Stimulated activated memory B cell treated with anti-CD40 and anti-IgM and Interleukin-4, amounts not matched to agents 10 μg/mL and 1 μg/mL and 100 μg/mL, for 72 hours (primary cell): Measurements from ENCODE around the gene SAFB.
A peak's percentile ranks its signal among the peaks of the same experiment; 100 is the strongest.

Experiments used
- ATAC-seq: fragments of 150-1000 bp; cut with Tn5 transposase; 2 replicates; pipeline ENCODE4 v1.10.0; 2021
- H3K27ac Mint-ChIP-seq: one replicate; pipeline ENCODE4 v1.8.0; 2022; ENCODE audit warnings: mild to moderate bottlenecking, mixed read lengths
- H3K27me3 Mint-ChIP-seq: one replicate; pipeline ENCODE4 v1.8.0; 2022; ENCODE audit warnings: mixed read lengths
- H3K36me3 Mint-ChIP-seq: one replicate; pipeline ENCODE4 v1.8.0; 2022; ENCODE audit warnings: mixed read lengths
- H3K4me1 Mint-ChIP-seq: one replicate; pipeline ENCODE4 v1.8.0; 2022; ENCODE audit warnings: mixed read lengths
- H3K4me3 Mint-ChIP-seq: one replicate; pipeline ENCODE4 v1.8.0; 2022; ENCODE audit warnings: mild to moderate bottlenecking, moderate library complexity, mixed read lengths
- H3K9me3 Mint-ChIP-seq: one replicate; pipeline ENCODE4 v1.8.0; 2022; ENCODE audit warnings: mixed read lengths

SAFB gene

GRCh38 chr19:5690125-5690954, 67.5 kb downstream of the SAFB start, which contains the start of gene RPL36:
RPL36 (plus strand) TSS chr19:5690295; CDS start chr19:5690508, 213 bp downstream.
- Mint-ChIP-seq H3K36me3 (peaks cover 42% of the 10 kb centered on the region), H3K4me3 (peak within 1 kb of the TSS; percentile 96), H3K9me3 (no peaks in the 10 kb centered on the region), H3K4me1 (peaks cover 54% of the 10 kb centered on the region), H3K27ac (peak within 1 kb of the TSS; percentile 97), H3K27me3 (no peaks in the 10 kb centered on the region)
- peak; percentile 75 for ATAC-seq

- Mint-ChIP-seq H3K36me3 (peaks cover 42% of the 10 kb centered on the region), H3K27me3 (no peaks in the 10 kb centered on the region), H3K4me1 (peaks cover 55% of the 10 kb centered on the region), H3K4me3 (peak overlapping the region; percentile 96), H3K9me3 (no peaks in the 10 kb centered on the region), H3K27ac (peak overlapping the region; percentile 97)
- ATAC-seq = no peak
Observed at GRCh38 chr19:5690955-5691821, 68.3 kb downstream of the SAFB start.

- peaks cover 47% of the 10 kb centered on the region for H3K36me3 Mint-ChIP-seq
- ATAC-seq = no peak
- H3K4me1 Mint-ChIP-seq = peaks cover 56% of the 10 kb centered on the region
- peak overlapping the region; percentile 96 for H3K4me3 Mint-ChIP-seq
- H3K27ac Mint-ChIP-seq = peak overlapping the region; percentile 97
- no peaks in the 10 kb centered on the region for H3K27me3 Mint-ChIP-seq
- H3K9me3 Mint-ChIP-seq = no peaks in the 10 kb centered on the region
Observed at GRCh38 chr19:5691822-5692722, 69.2 kb downstream of the SAFB start.

- Mint-ChIP-seq H3K4me1 (peaks cover 62% of the 10 kb centered on the region), H3K27ac (peak overlapping the region; percentile 97), H3K36me3 (peaks cover 52% of the 10 kb centered on the region), H3K9me3 (no peaks in the 10 kb centered on the region), H3K27me3 (no peaks in the 10 kb centered on the region), H3K4me3 (peak overlapping the region; percentile 96)
- no peak for ATAC-seq
Observed at GRCh38 chr19:5692723-5693194, 69.9 kb downstream of the SAFB start.

DNA sequence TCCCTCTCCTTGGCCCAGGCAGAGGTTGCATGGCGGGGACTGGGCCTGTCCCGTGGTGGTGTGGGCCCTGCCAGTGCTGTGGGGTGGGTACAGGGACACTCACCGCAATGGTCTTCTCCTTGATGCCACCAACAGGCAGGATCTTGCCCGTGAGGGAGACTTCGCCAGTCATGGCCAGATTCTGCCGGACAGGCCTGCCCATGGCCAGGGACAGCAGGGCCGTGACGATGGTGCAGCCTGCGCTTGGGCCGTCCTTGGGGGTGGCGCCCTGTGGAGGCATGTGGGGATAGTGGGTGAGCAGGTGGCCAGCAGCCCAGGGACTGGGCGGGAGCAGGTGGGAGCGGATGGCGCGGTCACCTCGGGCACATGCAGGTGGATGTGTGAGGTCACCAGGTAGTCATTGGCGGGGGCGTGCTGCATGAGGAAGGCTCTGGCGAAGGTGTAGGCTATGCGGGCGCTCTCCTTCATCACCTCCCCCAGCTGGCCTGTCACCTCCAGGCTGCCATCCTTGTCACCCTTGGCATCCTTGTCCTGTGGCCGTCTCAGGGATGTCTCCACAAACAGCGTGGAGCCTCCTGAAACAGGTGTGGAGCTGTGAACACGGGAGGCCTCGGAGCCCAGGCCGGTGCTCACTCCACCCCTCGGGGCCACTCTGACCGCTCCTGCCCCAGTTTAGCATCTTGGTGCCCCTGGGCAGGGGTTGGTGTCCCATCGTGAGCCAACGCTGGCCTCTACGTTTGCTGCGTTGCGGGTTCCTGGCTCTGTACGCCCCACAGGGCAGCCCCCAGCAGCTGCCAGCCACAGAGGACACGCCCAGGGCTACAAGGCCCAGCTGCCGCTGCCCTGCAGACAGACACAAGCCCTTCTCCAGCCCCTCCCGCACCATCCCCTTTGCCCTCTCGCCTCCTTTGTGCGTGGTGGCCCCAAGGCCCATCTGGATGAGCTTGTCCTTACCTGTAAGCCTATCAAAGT, 70.6 kb downstream of the SAFB start:
- Mint-ChIP-seq H3K9me3 (no peaks in the 10 kb centered on the region), H3K36me3 (peaks cover 52% of the 10 kb centered on the region), H3K4me3 (peak overlapping the region; percentile 96), H3K27ac (peak overlapping the region; percentile 97), H3K27me3 (no peaks in the 10 kb centered on the region), H3K4me1 (peaks cover 62% of the 10 kb centered on the region)
- ATAC-seq = no peak

- Mint-ChIP-seq H3K36me3 (peaks cover 60% of the 10 kb centered on the region), H3K27ac (peak overlapping the region; percentile 53), H3K9me3 (no peaks in the 10 kb centered on the region), H3K4me1 (peaks cover 70% of the 10 kb centered on the region), H3K4me3 (no peak overlapping the region), H3K27me3 (no peaks in the 10 kb centered on the region)
- no peak for ATAC-seq
Observed at GRCh38 chr19:5694167-5694955, 71.5 kb downstream of the SAFB start.

DNA sequence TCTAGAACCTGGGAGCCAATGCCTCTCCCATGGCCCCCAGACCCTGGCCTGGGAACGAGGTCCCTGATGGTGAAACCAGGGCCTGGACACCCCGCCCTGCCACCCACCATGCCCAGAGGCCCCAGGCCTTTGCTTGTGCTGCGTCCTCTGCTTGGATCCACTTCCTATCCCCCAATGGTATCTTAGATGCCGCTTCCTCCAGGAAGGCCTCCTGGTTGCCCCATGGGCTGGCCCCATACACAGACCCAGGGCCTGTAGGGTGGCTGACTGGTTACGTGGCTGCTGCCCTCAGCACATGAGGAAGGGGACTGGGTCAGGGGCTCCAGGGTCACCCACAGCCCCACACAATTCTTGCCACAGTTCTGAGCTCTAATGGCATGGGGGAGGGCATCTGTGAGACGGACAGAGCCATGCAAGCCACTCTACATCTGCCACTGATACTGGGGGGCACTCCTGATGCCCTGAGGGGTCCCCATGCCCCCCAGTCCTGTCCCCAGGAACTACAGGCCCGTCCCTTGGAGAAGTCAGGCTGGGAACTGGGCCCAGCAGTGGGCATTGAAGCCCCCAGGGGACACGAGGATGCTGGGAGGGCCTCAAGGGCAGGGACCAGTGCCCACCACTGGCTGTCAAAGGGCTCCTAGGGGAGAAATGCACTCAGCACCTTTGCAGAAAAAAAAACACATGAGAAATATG, 72.2 kb downstream of the SAFB start:
- H3K9me3 Mint-ChIP-seq = no peaks in the 10 kb centered on the region
- H3K4me3 Mint-ChIP-seq = peak overlapping the region; percentile 47
- ATAC-seq = no peak
- no peaks in the 10 kb centered on the region for H3K27me3 Mint-ChIP-seq
- H3K36me3 Mint-ChIP-seq = peaks cover 60% of the 10 kb centered on the region
- H3K27ac Mint-ChIP-seq = peak overlapping the region; percentile 53
- H3K4me1 Mint-ChIP-seq = peaks cover 64% of the 10 kb centered on the region

DNA sequence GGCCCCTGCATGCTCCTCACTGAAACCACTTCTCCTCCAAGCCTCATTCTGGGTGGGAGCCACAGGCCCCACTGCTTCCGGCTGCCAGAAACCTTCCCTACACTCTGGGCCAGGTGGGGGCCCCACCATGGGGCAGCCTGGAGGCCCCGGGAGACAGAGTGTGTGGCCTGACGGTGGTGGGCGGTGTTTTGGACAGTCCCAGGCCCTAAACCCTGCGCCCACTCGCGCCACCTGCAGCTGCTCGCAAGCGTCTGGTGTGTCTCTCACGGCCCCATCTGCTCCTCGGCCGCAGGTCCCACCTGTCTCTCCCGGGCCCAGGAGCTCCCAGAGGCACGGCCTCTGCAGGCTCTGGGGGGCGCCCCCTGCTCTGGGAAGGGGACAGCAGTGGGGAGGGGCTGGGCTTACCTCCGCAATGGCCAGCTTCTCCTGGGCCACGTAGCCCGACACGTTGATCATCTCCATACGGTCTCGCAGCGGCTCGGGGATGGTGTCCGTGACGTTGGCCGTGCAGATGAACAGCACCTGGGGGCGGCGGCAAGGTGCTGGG, 72.8 kb downstream of the SAFB start:
- H3K4me3 Mint-ChIP-seq = no peak overlapping the region
- no peaks in the 10 kb centered on the region for H3K9me3 Mint-ChIP-seq
- H3K27me3 Mint-ChIP-seq = no peaks in the 10 kb centered on the region
- peak overlapping the region; percentile 53 for H3K27ac Mint-ChIP-seq
- peaks cover 58% of the 10 kb centered on the region for H3K4me1 Mint-ChIP-seq
- ATAC-seq = peak; percentile 37
- H3K36me3 Mint-ChIP-seq = peaks cover 57% of the 10 kb centered on the region

GRCh38 chr19:5696196-5697021, 73.5 kb downstream of the SAFB start:
- ATAC-seq = no peak
- H3K4me3 Mint-ChIP-seq = no peak overlapping the region
- H3K27me3 Mint-ChIP-seq = no peaks in the 10 kb centered on the region
- no peaks in the 10 kb centered on the region for H3K9me3 Mint-ChIP-seq
- peaks cover 52% of the 10 kb centered on the region for H3K4me1 Mint-ChIP-seq
- peaks cover 59% of the 10 kb centered on the region for H3K36me3 Mint-ChIP-seq
- peak overlapping the region; percentile 53 for H3K27ac Mint-ChIP-seq

DNA sequence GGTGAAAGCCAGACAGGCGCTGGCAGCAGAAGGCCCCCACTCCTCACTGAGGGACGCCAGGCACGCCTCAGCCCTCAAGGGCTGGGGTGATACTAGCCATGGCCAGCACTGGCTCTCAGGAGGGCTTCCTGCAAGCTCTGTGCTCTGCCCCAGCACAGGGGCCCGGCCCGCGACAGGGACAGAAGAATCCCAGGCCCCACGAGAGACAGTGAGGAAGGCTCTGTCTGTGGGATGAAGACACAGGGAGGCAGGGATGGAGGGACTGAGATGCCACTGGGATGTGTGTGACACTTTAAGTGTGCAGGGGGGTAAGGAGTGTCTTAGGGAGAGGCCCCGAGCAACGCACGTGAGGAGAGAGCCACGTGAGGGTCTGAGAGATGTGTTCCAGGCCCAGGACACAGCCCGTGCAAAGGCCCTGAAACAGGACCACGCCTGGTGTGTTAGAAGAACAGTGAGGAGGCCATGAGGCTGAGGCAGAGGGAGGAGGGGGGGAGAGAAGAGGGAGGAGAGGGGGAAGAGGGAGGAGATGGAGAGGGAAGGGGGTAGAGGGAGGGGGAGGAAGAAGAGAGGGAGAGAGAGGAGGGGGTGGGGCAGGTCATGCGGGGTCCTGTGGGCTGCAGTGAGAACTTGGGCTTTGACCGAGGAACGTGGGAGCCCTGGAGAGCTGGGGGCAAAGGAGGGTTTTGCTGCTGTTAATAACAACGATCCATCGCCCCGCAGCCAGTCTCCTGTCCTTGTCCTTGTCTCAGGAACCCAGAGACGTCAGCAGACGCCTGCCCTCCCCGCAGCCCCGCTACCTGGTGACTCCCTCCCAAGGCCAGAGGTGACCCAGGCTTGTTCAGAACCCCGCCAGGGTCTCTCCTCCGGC, 74.4 kb downstream of the SAFB start:
- Mint-ChIP-seq H3K4me3 (no peak overlapping the region), H3K27ac (peak overlapping the region; percentile 12), H3K4me1 (peaks cover 51% of the 10 kb centered on the region), H3K9me3 (no peaks in the 10 kb centered on the region), H3K27me3 (no peaks in the 10 kb centered on the region), H3K36me3 (peaks cover 64% of the 10 kb centered on the region)
- ATAC-seq = no peak
